ENCODE measurements around the gene GABRB3. TPM values are rescaled to one million over a fixed set of nuclear protein-coding genes. Genes with fewer than 3 reads are reported as not detected.

GABRB3 gene
- polyA plus RNA-seq, 3 donors: not detected

DNA sequence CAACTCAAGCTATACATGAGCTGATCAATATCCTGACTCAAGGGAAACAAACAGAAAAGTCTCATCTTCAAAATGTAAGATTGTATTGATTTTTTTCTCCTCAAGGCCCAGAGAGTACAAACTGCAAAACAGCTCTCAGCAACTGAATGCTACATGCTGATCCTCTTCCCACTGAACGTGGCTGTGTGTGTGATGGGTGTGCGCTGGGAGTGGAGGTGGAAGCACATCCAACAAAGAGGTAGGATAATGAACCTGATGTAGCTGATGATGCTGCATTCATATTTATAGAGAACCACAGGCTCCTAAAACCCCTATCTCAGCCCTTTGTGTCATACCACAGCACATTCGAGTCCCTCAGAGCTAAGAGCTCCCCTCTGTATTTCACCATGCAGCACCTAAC lies 56.8 kb downstream of the GABRB3 start:
- Mint-ChIP-seq H3K9me3 (peaks cover 19 to 51% (median 32%) of the 10 kb centered on the region in 7 donors), H3K27ac (no peak overlapping the region), H3K4me3 (no peak overlapping the region), H3K27me3 (ENCODE audit: low read depth in 3 of 3) (peaks cover 0 to 2% (median 2%) of the 10 kb centered on the region in 3 donors), H3K36me3 (no peaks in the 10 kb centered on the region), H3K4me1 (no peaks in the 10 kb centered on the region)
- no peaks in the 10 kb centered on the region for H4K20me1 ChIP-seq (ENCODE audit: insufficient read depth, low read length)
- H3K4me1 ChIP-seq (ENCODE audit: control insufficient read depth in 1 of 2, insufficient read depth in 2 of 2, low read length in 2 of 2): no peaks in the 10 kb centered on the region
- no peak overlapping the region for H2AFZ ChIP-seq (ENCODE audit: insufficient read depth, low read depth, low read length, poor library complexity, severe bottlenecking)
- no peak for DNase-seq
- no peak overlapping the region for H3K27ac ChIP-seq (ENCODE audit: low read depth in 1 of 2, low read length in 2 of 2)
- no peaks in the 10 kb centered on the region for H3K27me3 ChIP-seq (ENCODE audit: control insufficient read depth in 2 of 2, insufficient read depth in 2 of 2, low read length in 2 of 2)
- H3K79me2 ChIP-seq (ENCODE audit: insufficient read depth, low read length): no peaks in the 10 kb centered on the region
- 100% methylated on average over 1 of the region's 3 CpGs for WGBS (ENCODE audit: insufficient coverage)
- H3K9me3 ChIP-seq (replicated peaks in 1 of 2; ENCODE audit: control insufficient read depth in 1 of 2, insufficient read depth in 1 of 2, low read length in 2 of 2): peaks cover 42 to 48% of the 10 kb centered on the region in 2 donors
- TF ChIP-seq, protein P1, sequence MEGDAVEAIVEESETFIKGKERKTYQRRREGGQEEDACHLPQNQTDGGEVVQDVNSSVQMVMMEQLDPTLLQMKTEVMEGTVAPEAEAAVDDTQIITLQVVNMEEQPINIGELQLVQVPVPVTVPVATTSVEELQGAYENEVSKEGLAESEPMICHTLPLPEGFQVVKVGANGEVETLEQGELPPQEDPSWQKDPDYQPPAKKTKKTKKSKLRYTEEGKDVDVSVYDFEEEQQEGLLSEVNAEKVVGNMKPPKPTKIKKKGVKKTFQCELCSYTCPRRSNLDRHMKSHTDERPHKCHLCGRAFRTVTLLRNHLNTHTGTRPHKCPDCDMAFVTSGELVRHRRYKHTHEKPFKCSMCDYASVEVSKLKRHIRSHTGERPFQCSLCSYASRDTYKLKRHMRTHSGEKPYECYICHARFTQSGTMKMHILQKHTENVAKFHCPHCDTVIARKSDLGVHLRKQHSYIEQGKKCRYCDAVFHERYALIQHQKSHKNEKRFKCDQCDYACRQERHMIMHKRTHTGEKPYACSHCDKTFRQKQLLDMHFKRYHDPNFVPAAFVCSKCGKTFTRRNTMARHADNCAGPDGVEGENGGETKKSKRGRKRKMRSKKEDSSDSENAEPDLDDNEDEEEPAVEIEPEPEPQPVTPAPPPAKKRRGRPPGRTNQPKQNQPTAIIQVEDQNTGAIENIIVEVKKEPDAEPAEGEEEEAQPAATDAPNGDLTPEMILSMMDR (IDR thresholded peaks at IDR 0.05): no peak
- H3K4me3 ChIP-seq (replicated peaks in 1 of 3; ENCODE audit: low read depth in 2 of 3, low read length in 3 of 3): no peak overlapping the region
- intact Hi-C loops (cut with micrococcal nuclease): no loop called here
- H3K9ac ChIP-seq (ENCODE audit: insufficient read depth, low read length, poor library complexity, severe bottlenecking): no peak overlapping the region
- no peak overlapping the region for H3K4me2 ChIP-seq (replicated peaks; ENCODE audit: extremely low read depth, low read length, poor library complexity, severe bottlenecking)
- H3K36me3 ChIP-seq (replicated peaks in 1 of 2; ENCODE audit: control insufficient read depth in 1 of 2, insufficient read depth in 2 of 2, low read length in 2 of 2): no peaks in the 10 kb centered on the region

- H3K27me3 ChIP-seq (ENCODE audit: control insufficient read depth in 2 of 2, insufficient read depth in 2 of 2, low read length in 2 of 2): no peaks in the 10 kb centered on the region
- H3K9me3 ChIP-seq (replicated peaks in 1 of 2; ENCODE audit: control insufficient read depth in 1 of 2, insufficient read depth in 1 of 2, low read length in 2 of 2): peaks cover 34 to 42% of the 10 kb centered on the region in 2 donors
- intact Hi-C loops (cut with micrococcal nuclease): no loop called here
- no peak overlapping the region for H3K4me3 ChIP-seq (replicated peaks in 1 of 3; ENCODE audit: low read depth in 2 of 3, low read length in 3 of 3)
- H3K9ac ChIP-seq (ENCODE audit: insufficient read depth, low read length, poor library complexity, severe bottlenecking): no peak overlapping the region
- Mint-ChIP-seq H3K36me3 (no peaks in the 10 kb centered on the region), H3K9me3 (peaks cover 19 to 62% (median 28%) of the 10 kb centered on the region in 7 donors), H3K4me1 (no peaks in the 10 kb centered on the region), H3K27ac (no peak overlapping the region), H3K4me3 (no peak overlapping the region), H3K27me3 (ENCODE audit: low read depth in 3 of 3) (no peaks in the 10 kb centered on the region)
- H3K27ac ChIP-seq (ENCODE audit: low read depth in 1 of 2, low read length in 2 of 2): no peak overlapping the region
- H3K79me2 ChIP-seq (ENCODE audit: insufficient read depth, low read length): no peaks in the 10 kb centered on the region
- H2AFZ ChIP-seq (ENCODE audit: insufficient read depth, low read depth, low read length, poor library complexity, severe bottlenecking): no peak overlapping the region
- 95% methylated on average over 3 of the region's 5 CpGs for WGBS (ENCODE audit: insufficient coverage)
- H3K4me1 ChIP-seq (ENCODE audit: control insufficient read depth in 1 of 2, insufficient read depth in 2 of 2, low read length in 2 of 2): no peaks in the 10 kb centered on the region
- no peak overlapping the region for H3K4me2 ChIP-seq (replicated peaks; ENCODE audit: extremely low read depth, low read length, poor library complexity, severe bottlenecking)
- no peak for DNase-seq
- H4K20me1 ChIP-seq (ENCODE audit: insufficient read depth, low read length): no peaks in the 10 kb centered on the region
- TF ChIP-seq, protein P1 (IDR thresholded peaks at IDR 0.05): no peak
- H3K36me3 ChIP-seq (replicated peaks in 1 of 2; ENCODE audit: control insufficient read depth in 1 of 2, insufficient read depth in 2 of 2, low read length in 2 of 2): no peaks in the 10 kb centered on the region
Observed at GRCh38 chr15:26713498-26713897, 59.4 kb downstream of the GABRB3 start.

All from CD14-positive monocyte (primary cell).